KMS-11 (cell line): ENCODE measurements around the gene PRMT3.

Experiments used
- H2AFZ ChIP-seq: fragments of 200-600 bp; sonication (generic); 2 replicates; pipeline ENCODE4 v1.6.1; 2016; ENCODE audit warnings: antibody characterized with exemption, mixed run types, low read depth
- H3K27ac ChIP-seq: fragments of 200-600 bp; sonication (generic); 2 replicates; pipeline ENCODE4 v1.6.1; 2016; ENCODE audit warnings: mild to moderate bottlenecking, mixed run types
- H3K27me3 ChIP-seq: fragments of 200-600 bp; sonication (generic); 2 replicates; pipeline ENCODE4 v1.6.1; 2017; ENCODE audit warnings: mild to moderate bottlenecking, low read depth, mixed run types, moderate library complexity; ENCODE audit not compliant: insufficient read depth
- H3K36me3 ChIP-seq: fragments of 200-600 bp; sonication (generic); 2 replicates; pipeline ENCODE4 v1.6.1; 2017; ENCODE audit warnings: mild to moderate bottlenecking, mixed run types; ENCODE audit not compliant: insufficient read depth
- H3K4me1 ChIP-seq: fragments of 200-600 bp; sonication (generic); 2 replicates; pipeline ENCODE4 v1.6.1; 2016; ENCODE audit warnings: mild to moderate bottlenecking, low read depth, mixed run types; ENCODE audit not compliant: poor library complexity, severe bottlenecking
- H3K4me2 ChIP-seq: fragments of 200-600 bp; sonication (generic); 2 replicates; pipeline ENCODE4 v1.7.0; 2016; ENCODE audit warnings: mild to moderate bottlenecking, mixed run types
- H3K4me3 ChIP-seq: fragments of 200-600 bp; sonication (generic); IDR thresholded peaks from 2 replicates; pipeline ENCODE4 v1.6.1; 2017; ENCODE audit warnings: low read depth, low read length, mixed read lengths; ENCODE audit not compliant: insufficient read depth
- H3K79me2 ChIP-seq: fragments of 200-600 bp; sonication (generic); 2 replicates; pipeline ENCODE4 v1.6.1; 2016; ENCODE audit warnings: low read depth, mixed run types; ENCODE audit not compliant: insufficient read depth
- H3K9ac ChIP-seq: fragments of 200-600 bp; sonication (generic); 2 replicates; pipeline ENCODE4 v1.6.1; 2016; ENCODE audit warnings: mild to moderate bottlenecking, mixed run types
- H4K20me1 ChIP-seq: fragments of 200-600 bp; sonication (generic); 2 replicates; pipeline ENCODE4 v1.6.1; 2016; ENCODE audit warnings: mild to moderate bottlenecking, mixed run types; ENCODE audit not compliant: insufficient read depth
- CTCF ChIP-seq: fragments of 200-600 bp; sonication (generic); conservative IDR thresholded peaks from 2 replicates; pipeline ENCODE4 v1.6.1; 2017; ENCODE audit warnings: low read depth, mild to moderate bottlenecking, antibody characterized with exemption, low read length, moderate library complexity, mixed read lengths

PRMT3 gene

DNA sequence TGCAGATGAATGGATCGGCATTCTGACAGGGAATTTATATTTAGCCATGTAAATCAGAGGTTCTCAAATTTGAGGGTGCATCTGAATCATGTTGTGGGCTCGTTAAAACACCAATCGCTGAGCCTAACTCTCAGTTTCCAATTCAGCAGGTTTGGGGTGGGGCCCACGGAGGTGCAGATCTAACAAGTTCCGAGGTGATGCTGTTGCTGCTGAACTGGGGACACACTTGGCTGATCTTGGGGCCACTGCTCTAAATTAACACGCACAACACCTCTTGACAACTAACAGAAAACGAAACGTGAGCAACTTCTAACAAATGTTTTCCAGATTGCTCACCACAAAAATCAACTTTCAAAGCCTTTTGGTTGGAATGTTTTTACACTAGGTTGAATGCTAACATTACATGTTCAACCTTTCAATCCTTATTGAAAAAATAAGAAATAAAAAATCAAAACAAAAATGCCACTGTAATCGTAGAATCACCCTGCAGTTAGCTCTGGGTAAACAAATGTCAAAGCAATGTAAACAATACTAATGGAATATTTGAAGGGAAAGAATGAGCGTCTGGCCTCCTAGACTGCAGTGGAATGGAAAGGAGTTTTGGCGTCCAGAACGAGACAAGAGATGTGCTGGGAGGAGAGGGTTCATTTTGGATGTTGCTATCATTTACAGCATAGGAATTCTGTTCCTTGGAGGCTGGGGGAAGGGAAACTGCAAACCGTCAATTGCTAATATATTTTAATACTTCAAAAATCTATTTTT lies 143.6 kb downstream of the PRMT3 start:
- no peak overlapping the region for H2AFZ ChIP-seq

DNA sequence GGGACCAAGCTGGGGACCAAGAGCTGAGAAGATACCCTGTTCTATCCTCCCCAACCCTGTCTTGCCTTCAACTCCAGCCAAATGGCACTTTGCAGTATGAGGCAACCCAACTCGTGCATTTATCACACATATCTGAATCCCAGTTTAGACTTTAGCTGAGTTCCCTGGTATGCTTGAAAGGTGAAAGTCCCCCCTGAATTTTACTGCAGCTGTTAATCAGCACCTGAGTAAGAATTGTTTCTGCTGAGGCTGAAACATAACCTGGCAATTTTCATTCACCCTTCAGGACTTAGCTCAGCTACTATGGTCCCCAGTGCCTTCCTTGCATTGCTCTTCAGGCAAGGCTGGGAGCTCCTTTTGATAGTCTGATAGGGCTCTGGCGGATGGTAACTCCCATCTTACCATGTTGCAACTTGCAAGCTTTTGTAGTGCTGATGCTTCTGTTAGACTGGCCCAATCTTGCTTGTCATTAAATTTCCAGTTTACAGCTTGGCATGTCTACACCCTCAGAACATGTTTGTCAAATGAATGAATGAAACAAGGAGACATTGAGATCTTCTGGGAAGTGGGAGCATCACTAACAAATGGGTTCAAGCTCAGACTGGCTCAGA lies 147.9 kb downstream of the PRMT3 start:
- no peak for TF ChIP-seq CTCF
- Histone ChIP-seq H3K27me3 (no peaks in the 10 kb centered on the region), H3K27ac (no peak overlapping the region), H4K20me1 (no peaks in the 10 kb centered on the region), H3K4me2 (no peak overlapping the region), H3K9ac (no peak overlapping the region), H3K4me3 (no peak overlapping the region), H2AFZ (no peak overlapping the region), H3K36me3 (no peaks in the 10 kb centered on the region), H3K79me2 (no peaks in the 10 kb centered on the region), H3K4me1 (no peaks in the 10 kb centered on the region)

More for the DNA sequence above, 143.6 kb downstream of the PRMT3 start:
- Histone ChIP-seq H3K4me1 (no peaks in the 10 kb centered on the region), H3K9ac (no peak overlapping the region), H3K4me2 (no peak overlapping the region), H3K4me3 (no peak overlapping the region), H3K79me2 (no peaks in the 10 kb centered on the region), H4K20me1 (no peaks in the 10 kb centered on the region), H3K27me3 (no peaks in the 10 kb centered on the region), H3K27ac (no peak overlapping the region), H3K36me3 (no peaks in the 10 kb centered on the region)
- no peak for TF ChIP-seq CTCF

DNA sequence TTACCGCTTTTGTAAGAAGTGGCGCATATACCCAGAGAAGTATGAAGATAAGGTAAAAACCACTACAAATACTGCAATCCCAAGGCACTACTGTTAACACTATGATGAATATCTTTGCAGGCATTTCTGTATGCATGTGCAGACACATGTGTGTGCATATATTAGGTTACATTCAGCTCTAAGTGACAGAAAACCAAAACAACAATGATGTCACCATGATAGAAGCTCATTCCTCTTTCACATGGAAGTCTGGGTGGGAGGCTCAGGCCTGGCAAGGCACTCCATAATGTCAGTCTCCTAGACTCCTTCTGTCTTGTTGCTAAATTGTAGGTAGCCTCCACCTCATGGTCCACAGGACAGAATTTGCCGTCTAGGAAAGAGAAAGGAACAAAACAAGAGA lies 148.8 kb downstream of the PRMT3 start:
- H2AFZ ChIP-seq = no peak overlapping the region
- H4K20me1 ChIP-seq = no peaks in the 10 kb centered on the region
- H3K9ac ChIP-seq = no peak overlapping the region
- H3K4me1 ChIP-seq = no peaks in the 10 kb centered on the region
- H3K79me2 ChIP-seq = no peaks in the 10 kb centered on the region
- H3K27ac ChIP-seq = no peak overlapping the region
- H3K36me3 ChIP-seq = no peaks in the 10 kb centered on the region
- no peaks in the 10 kb centered on the region for H3K27me3 ChIP-seq
- H3K4me3 ChIP-seq = no peak overlapping the region
- no peak for TF ChIP-seq CTCF
- no peak overlapping the region for H3K4me2 ChIP-seq

DNA sequence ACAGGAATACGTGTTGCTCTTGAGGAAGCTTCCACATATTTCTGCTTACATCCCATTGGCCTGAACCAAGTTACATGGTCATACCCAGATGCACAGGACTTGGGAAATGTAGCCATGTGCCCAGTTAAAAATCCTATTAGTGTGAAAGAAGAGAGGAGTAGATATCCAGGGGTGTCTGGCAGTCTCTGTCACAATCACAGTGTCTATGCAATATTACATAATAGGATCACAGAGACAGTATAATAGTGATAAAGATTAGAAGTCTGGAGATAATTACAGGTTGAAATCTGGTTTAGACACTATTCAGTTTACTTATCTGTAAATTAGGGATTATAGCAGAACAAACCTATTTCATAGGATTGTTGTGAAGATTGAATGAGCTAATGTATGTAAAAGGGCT lies 149.3 kb downstream of the PRMT3 start:
- no peaks in the 10 kb centered on the region for H3K4me1 ChIP-seq
- no peak overlapping the region for H3K4me3 ChIP-seq
- H3K4me2 ChIP-seq = no peak overlapping the region
- no peaks in the 10 kb centered on the region for H3K27me3 ChIP-seq
- H3K27ac ChIP-seq = no peak overlapping the region
- H3K9ac ChIP-seq = no peak overlapping the region
- no peaks in the 10 kb centered on the region for H4K20me1 ChIP-seq
- H3K36me3 ChIP-seq = no peaks in the 10 kb centered on the region
- no peak overlapping the region for H2AFZ ChIP-seq
- no peak for TF ChIP-seq CTCF
- no peaks in the 10 kb centered on the region for H3K79me2 ChIP-seq
